Subcutaneous adipose tissue (tissue), 4 donors: ENCODE results near the gene THSD7A. TPM values are rescaled to one million over a fixed set of nuclear protein-coding genes. Genes with fewer than 3 reads are reported as not detected.

Experiments used
- CTCF ChIP-seq: fragments of 450-650 bp; IDR thresholded peaks from one replicate; pipeline ENCODE4 v1.5.1; 2016; ENCODE audit warnings: low read depth, mild to moderate bottlenecking, control low read depth, antibody characterized with exemption, moderate library complexity
- total RNA-seq, 4 donors: library from RNA; depleted of rRNA; stranded (reverse); fragments of >200 nt; gene quantifications; one replicate each; pipeline ENCODE4 v1.1.0, GENCODE V29; 2016

THSD7A gene
- total RNA-seq, 4 donors from 2014 or later, result 2.0 to 11.1 (median 7.4) TPM

- no peak for TF ChIP-seq CTCF
Measured at GRCh38 chr7:11469028-11469745, 362.8 kb downstream of the THSD7A start.

DNA sequence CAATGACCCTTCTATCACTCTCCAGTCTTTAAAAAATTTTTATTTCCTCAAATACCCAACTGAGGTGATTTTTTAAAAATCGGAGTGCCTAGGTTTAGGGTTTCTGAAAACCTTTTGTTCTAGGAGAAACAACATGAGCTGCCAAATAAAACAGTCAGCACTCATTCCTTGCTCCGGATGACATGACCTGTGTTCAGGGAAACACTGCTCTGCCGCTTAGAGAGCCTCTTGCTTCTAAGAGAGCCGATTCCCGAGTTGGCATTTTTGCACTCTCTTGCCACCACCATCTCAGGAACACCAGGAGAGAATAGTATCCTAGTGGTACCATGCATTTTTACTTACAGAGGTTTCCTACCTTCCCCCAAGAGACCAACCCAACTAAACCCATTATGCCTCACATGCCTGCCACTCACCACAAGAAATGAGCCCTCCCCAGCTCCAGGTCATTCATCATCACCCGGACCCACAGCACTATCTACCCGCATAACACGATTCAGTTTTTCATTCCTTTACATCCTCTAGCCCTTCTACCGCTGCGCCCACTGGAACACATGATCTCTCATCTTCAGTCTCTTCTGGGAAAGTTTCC, 365.4 kb downstream of the THSD7A start:
- TF ChIP-seq CTCF, result no peak

DNA sequence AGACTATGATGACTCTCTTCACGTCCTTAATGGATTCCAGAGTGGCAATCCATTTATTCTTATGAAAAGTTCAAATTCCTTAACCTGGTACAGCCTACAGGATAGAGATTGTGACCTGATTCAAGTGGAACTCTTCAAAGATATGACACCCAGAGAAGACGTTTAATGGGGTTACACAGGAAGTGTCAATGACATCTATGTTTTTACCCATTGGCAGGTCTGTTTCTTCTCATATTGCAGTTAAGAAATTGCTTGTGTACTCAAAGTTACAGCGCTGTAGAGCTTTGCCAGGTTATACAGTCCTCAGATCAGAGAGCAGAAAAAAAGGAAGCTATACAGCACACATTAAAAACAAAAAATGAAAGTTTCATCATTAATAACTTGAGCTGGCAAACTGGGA, 367.4 kb downstream of the THSD7A start:
- no peak for TF ChIP-seq CTCF

DNA sequence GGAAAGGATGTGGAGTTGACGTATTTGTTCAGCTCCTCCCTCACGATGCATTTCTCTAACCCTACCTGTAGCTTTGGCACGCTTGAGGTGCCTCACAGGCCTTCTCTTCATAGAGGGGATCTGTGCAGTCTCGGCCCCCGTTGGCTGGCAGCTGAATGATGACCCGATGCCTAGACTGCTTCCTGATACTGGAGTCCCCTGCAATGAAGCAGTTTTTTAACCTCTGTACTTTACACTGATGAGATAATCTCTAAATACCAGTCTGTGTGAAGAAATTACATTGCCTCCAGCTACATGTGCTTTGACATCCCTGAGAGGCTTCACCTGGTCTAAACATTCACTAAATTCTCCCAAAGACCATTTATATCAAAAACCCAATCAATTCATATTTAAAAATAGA, 370.1 kb downstream of the THSD7A start:
- TF ChIP-seq CTCF, result no peak

- no peak for TF ChIP-seq CTCF
Measured at GRCh38 chr7:11458736-11459483, 373.1 kb downstream of the THSD7A start.

- no peak for TF ChIP-seq CTCF
Measured at GRCh38 chr7:11457419-11457818, 374.6 kb downstream of the THSD7A start.

DNA sequence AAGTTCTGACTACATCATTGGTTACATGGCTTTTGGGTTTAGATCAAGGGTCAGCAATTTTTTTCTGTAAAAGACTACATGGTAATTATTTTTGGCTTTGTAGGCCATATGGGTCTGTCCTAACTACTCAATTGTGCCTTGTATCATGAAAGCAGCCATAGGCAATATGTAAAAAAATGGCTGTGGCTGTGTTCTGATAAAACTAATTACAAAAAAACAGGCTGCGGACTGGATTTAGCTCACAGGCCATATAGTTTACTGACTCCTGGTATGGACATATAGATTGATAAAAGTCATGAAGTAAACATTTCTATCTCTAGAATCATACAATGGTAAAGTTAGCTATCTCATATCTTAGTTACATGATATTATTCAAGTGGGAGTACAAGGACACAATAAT, 375.4 kb downstream of the THSD7A start:
- TF ChIP-seq CTCF, result no peak
